ENCODE measurements around the gene SLCO1B1.

DNA sequence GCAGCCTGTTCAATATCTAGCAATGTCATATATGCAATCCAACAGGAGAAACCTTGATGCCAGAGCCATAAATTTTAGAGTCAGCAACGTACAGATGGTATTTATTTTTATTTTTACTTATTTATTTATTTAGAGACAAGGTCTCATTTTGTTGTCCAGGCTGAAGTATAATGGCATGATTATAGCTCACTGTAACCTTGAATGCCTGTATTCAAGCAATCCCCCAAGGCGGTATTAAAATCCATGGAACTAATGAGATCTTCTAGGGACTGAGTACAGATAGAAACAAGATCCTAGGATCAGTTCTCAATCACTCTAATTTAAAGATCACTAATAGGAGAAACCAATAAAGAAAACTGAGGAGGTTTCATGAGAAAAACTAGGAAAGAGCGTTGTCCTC lies 89.3 kb downstream of the SLCO1B1 start:
- TF ChIP-seq POLR2AphosphoS5 (IDR thresholded peaks at IDR 0.05; ENCODE audit: low read depth, low read length) (no peak), TAF1 (IDR thresholded peaks at IDR 0.05; ENCODE audit: borderline replicate concordance, insufficient read depth, low read length) (no peak)

All from PFSK-1 (cell line).